Vagina (tissue), 2 donors: Measurements from ENCODE around the gene SHISA6. TPM values are rescaled to one million over a fixed set of nuclear protein-coding genes. Genes with fewer than 3 reads are reported as not detected.

ENCODE experiments used
- DNase-seq, 2 donors: peaks; one replicate each; pipeline ENCODE4 v3.0.0-alpha.2; 2017; ENCODE audit errors: extremely low spot score in 2 of 2
- H3K27ac ChIP-seq: fragments of 200-600 bp; sonication (generic); one replicate; pipeline ENCODE4 v1.5.1; 2019
- H3K27me3 ChIP-seq: fragments of 200-600 bp; sonication (generic); one replicate; pipeline ENCODE4 v1.5.1; 2019
- H3K36me3 ChIP-seq, 2 donors: fragments of 200-600 bp; sonication (generic); one replicate each; pipeline ENCODE4 v1.5.1; 2017 to 2019
- H3K4me1 ChIP-seq: fragments of 200-600 bp; sonication (generic); one replicate; pipeline ENCODE4 v1.5.1; 2019
- H3K4me3 ChIP-seq, 2 donors: fragments of 200-600 bp; sonication (generic); 1 replicate in 1 of 2; 2 replicates in 1 of 2; pipeline ENCODE4 v1.5.1; 2016 to 2019
- H3K9me3 ChIP-seq: fragments of 200-600 bp; sonication (generic); one replicate; pipeline ENCODE4 v1.5.1; 2019
- POLR2A ChIP-seq, 2 donors: fragments of 450-650 bp; IDR thresholded peaks; one replicate each; pipeline ENCODE4 v1.6.1; 2017; ENCODE audit warnings: antibody characterized with exemption in 2 of 2, mild to moderate bottlenecking in 2 of 2, moderate library complexity in 2 of 2
- POLR2AphosphoS5 ChIP-seq, 2 donors: sonication (generic); formaldehyde crosslinking; IDR thresholded peaks; one replicate each; pipeline ENCODE4 v1.9.0; 2017; ENCODE audit warnings: antibody characterized with exemption in 2 of 2, mild to moderate bottlenecking in 2 of 2, low read depth in 1 of 2; ENCODE audit not compliant: insufficient read depth in 1 of 2
- intact Hi-C: fragments of 100-400 bp; cut with DNase I; formaldehyde crosslinking; loops from one replicate; pipeline ENCODE4 v1.15.1; 2023
- total RNA-seq: library from RNA; depleted of rRNA; stranded (reverse); fragments of >200 nt; gene quantifications from one replicate; pipeline ENCODE4 v1.2.3, GENCODE V29; 2016
- TF ChIP-seq, protein P1 (sequence below), 3 experiments: fragments of 450-650 bp in 2 of 3; fragments of 200-600 bp in 1 of 3; sonication (generic) in 1 of 3; IDR thresholded peaks; one replicate each; pipeline ENCODE4 v1.5.1; 2017 to 2019; ENCODE audit warnings: antibody characterized with exemption in 3 of 3, mild to moderate bottlenecking in 2 of 3, moderate library complexity in 2 of 3

SHISA6 gene
- total RNA-seq, 1 donor from 2014 or later, result 1.5 TPM

DNA sequence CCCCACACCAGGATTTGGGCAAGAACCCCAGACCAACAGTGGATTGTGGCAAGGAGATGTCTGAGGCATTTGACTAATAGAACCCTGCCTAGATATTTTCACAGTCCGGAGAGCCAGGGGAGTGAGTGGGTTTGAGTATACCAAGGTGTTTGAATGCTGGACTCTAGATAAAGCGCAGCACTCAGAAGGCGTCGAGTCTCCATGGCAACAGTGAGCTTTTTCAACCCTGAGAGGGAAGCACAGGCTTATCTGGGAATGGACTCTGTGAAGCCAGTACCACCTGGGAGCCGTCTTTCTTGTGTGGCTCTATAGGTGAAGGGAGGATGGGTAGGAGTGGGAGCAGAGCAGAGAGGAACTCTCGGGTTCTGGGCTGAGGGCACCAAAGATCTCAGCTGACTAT is 147.0 kb downstream of the SHISA6 start:
- Histone ChIP-seq H3K27ac (no peak overlapping the region), H3K4me3 (no peak overlapping the region), H3K27me3 (no peaks in the 10 kb centered on the region), H3K36me3 (no peaks in the 10 kb centered on the region), H3K9me3 (no peaks in the 10 kb centered on the region), H3K4me1 (no peaks in the 10 kb centered on the region)
- no peak for DNase-seq
- no peak for TF ChIP-seq POLR2A (IDR thresholded peaks at IDR 0.05)
- TF ChIP-seq, protein P1, sequence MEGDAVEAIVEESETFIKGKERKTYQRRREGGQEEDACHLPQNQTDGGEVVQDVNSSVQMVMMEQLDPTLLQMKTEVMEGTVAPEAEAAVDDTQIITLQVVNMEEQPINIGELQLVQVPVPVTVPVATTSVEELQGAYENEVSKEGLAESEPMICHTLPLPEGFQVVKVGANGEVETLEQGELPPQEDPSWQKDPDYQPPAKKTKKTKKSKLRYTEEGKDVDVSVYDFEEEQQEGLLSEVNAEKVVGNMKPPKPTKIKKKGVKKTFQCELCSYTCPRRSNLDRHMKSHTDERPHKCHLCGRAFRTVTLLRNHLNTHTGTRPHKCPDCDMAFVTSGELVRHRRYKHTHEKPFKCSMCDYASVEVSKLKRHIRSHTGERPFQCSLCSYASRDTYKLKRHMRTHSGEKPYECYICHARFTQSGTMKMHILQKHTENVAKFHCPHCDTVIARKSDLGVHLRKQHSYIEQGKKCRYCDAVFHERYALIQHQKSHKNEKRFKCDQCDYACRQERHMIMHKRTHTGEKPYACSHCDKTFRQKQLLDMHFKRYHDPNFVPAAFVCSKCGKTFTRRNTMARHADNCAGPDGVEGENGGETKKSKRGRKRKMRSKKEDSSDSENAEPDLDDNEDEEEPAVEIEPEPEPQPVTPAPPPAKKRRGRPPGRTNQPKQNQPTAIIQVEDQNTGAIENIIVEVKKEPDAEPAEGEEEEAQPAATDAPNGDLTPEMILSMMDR (IDR thresholded peaks at IDR 0.05), result no peak
- no peak for TF ChIP-seq POLR2AphosphoS5 (IDR thresholded peaks at IDR 0.05; ENCODE audit: insufficient read depth in 1 of 2, low read depth in 1 of 2)
- intact Hi-C loops, result no loop called here

DNA sequence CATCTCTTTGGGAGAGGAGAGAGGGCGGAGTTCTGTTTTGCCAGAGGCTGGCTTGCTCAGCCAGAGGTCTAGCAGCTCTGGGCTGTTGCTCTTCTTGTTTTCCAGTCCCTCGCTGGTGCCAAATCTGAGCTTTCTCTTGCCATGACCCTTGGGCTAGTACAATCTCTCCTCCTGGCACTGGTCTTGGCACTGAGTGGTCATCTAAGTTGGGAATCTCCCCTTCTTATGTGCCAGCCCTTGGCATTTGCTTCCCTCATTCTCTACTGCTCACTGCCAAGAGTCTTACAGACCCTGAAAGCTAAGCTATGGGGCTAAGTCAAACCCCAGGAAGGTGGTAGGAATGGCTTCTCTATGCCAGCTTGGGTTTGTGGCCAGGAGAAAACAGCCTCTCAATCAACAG is 148.6 kb downstream of the SHISA6 start:
- H3K27ac ChIP-seq, result no peak overlapping the region
- TF ChIP-seq POLR2A (IDR thresholded peaks at IDR 0.05), result no peak
- TF ChIP-seq POLR2AphosphoS5 (IDR thresholded peaks at IDR 0.05; ENCODE audit: insufficient read depth in 1 of 2, low read depth in 1 of 2), result no peak
- TF ChIP-seq, protein P1 (IDR thresholded peaks at IDR 0.05), result no peak
- DNase-seq, result no peak
- no peaks in the 10 kb centered on the region for H3K36me3 ChIP-seq
- H3K27me3 ChIP-seq, result no peaks in the 10 kb centered on the region
- no peaks in the 10 kb centered on the region for H3K4me1 ChIP-seq
- no peak overlapping the region for H3K4me3 ChIP-seq
- H3K9me3 ChIP-seq, result no peaks in the 10 kb centered on the region
- intact Hi-C loops, result no loop called here

DNA sequence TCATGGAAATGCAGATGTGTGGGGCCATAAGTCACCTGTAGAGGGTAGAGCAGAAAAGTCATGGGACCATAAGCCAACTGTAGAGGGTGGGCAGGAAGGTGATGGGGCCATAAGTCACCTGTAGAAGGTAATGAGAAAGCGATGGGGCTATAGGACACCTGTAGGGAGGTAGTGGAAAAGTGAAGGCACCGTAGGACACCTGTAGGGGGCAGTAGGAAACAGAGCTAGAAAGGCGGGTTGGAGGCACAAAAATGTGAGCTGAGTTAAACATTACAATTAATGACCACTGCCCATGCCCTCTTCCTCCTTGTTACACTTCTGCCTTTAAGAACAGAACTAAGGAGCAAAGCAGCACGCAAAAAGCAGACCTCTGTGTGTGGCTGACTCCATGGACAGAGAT is 150.1 kb downstream of the SHISA6 start:
- H3K27me3 ChIP-seq, result no peaks in the 10 kb centered on the region
- no peak overlapping the region for H3K27ac ChIP-seq
- intact Hi-C loops, result no loop called here
- DNase-seq, result peak in 1 of 2 donors; percentile 3
- H3K9me3 ChIP-seq, result no peaks in the 10 kb centered on the region
- H3K4me3 ChIP-seq, result no peak overlapping the region
- TF ChIP-seq POLR2A (IDR thresholded peaks at IDR 0.05) (no peak), POLR2AphosphoS5 (IDR thresholded peaks at IDR 0.05; ENCODE audit: insufficient read depth in 1 of 2, low read depth in 1 of 2) (no peak)
- TF ChIP-seq, protein P1 (IDR thresholded peaks at IDR 0.05), result no peak
- H3K4me1 ChIP-seq, result no peaks in the 10 kb centered on the region
- H3K36me3 ChIP-seq, result no peaks in the 10 kb centered on the region

DNA sequence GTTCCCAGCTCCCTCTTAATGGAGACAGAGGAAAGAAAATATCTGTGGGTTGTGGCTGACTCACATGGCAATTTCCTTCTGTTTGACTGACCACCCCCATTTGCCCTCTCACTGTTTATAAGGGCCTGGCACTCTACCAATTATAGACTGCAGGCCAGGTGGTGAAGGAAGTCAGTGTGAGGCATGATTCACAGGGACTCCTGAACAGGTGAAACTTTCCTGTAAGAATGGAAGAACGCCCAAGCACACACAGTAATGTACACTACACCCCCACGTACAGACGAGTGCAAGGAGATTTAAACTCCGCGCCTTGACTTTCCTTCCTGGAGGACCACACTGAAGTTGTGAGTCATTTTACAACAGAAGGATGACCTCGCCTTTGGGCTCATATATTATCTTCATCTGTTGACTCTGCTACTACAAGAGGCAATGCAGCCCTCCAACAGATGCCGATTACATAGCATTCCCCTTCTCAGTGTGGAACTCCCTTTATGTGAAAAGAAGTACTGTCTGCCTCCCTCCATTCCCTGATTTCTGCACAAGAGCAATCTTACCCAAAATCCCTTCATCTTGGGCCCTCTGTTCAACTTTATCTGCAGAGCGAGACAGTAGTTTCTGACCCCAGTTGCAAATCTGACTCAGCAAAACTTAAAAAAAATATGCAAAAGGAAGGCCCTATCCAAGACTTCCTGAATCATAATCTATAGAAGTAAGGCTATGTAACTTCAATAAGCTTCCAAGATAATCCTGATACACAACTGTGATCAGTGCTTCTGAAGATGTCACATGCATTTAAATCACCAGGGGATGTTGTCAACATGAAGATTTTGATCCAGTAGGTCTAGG is 163.6 kb downstream of the SHISA6 start:
- Histone ChIP-seq H3K4me3 (no peak overlapping the region), H3K9me3 (no peaks in the 10 kb centered on the region), H3K4me1 (no peaks in the 10 kb centered on the region), H3K27me3 (no peaks in the 10 kb centered on the region), H3K36me3 (no peaks in the 10 kb centered on the region), H3K27ac (no peak overlapping the region)
- intact Hi-C loops, result no loop called here
- no peak for TF ChIP-seq POLR2A (IDR thresholded peaks at IDR 0.05)
- no peak for TF ChIP-seq POLR2AphosphoS5 (IDR thresholded peaks at IDR 0.05; ENCODE audit: insufficient read depth in 1 of 2, low read depth in 1 of 2)
- TF ChIP-seq, protein P1 (IDR thresholded peaks at IDR 0.05), result no peak
- no peak for DNase-seq

DNA sequence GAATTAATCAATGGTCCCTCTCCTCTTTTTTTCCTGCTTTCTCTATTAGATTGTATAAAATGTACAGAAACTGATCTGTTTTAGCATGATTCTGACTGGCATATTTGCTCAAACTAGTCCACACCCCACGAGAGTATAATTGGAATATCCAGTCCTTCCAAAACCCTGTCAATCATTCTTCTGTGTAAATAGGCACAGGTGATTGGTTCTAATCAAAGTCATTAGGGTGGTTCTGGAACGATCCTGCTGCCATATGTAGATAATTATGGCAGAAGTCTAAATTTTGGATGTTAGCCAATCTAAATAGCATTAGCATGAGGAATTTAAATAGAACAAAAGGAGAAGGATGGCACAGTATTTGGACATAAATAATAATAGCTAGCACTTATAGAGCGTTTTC is 165.7 kb downstream of the SHISA6 start:
- H3K9me3 ChIP-seq, result no peaks in the 10 kb centered on the region
- no peaks in the 10 kb centered on the region for H3K27me3 ChIP-seq
- no peak overlapping the region for H3K4me3 ChIP-seq
- no peak overlapping the region for H3K27ac ChIP-seq
- intact Hi-C loops, result no loop called here
- no peak for TF ChIP-seq POLR2A (IDR thresholded peaks at IDR 0.05)
- no peak for TF ChIP-seq POLR2AphosphoS5 (IDR thresholded peaks at IDR 0.05; ENCODE audit: insufficient read depth in 1 of 2, low read depth in 1 of 2)
- TF ChIP-seq, protein P1 (IDR thresholded peaks at IDR 0.05), result no peak
- no peaks in the 10 kb centered on the region for H3K4me1 ChIP-seq
- H3K36me3 ChIP-seq, result no peaks in the 10 kb centered on the region
- no peak for DNase-seq
